ENCODE results near the gene COL4A3.

DNA sequence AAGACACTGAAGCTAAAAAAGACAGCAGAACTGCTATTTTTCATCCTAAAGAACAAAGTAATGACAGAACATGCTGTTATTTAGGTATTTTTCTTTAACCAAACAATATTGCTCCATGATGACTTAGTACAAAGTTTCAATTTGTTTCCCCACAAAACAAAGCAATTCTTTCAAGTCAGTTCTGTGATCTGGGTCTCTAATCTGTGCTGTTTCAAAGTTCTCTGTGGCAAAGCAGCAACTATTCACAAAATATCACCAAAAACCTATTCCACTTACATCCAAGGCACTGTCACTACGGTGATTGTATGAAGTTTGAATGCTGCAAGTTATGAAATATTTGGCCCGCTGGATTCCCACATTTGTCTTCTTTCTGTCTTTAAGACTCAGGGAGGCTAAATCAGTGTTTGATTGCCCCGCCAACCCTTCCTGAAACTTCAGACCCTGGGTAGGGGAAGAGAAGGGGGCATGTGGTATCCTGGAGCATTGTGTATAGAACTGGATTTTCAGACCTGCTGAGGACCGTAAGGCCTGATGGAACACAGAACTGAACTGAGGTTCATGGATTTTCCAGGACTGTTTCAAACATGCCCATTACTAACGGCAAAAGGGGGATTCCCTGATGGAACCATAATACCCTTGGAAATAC is 147.6 kb downstream of the COL4A3 start:
- TF ChIP-seq POLR2AphosphoS5 (IDR thresholded peaks at IDR 0.05; ENCODE audit: low read depth, low read length) (no peak), SIN3A (IDR thresholded peaks at IDR 0.05; ENCODE audit: borderline replicate concordance, insufficient read depth, low read length) (no peak), FOXP2 (optimal IDR thresholded peaks at IDR 0.05; ENCODE audit: borderline replicate concordance, extremely low read depth, extremely low read length, insufficient read depth) (no peak)

Measured in PFSK-1 (cell line).